IMR-90 (cell line): ENCODE measurements around the gene CDCP1. TPM values are rescaled to one million over a fixed set of nuclear protein-coding genes. Genes with fewer than 3 reads are reported as not detected.
A peak's percentile ranks its signal among the peaks of the same experiment; 100 is the strongest.

ENCODE experiments used
- ATAC-seq: fragments of 200-7000 bp; cut with Tn5 transposase; 2 replicates; pipeline ENCODE4 v1.9.1; 2020; ENCODE audit warnings: low read depth, mild to moderate bottlenecking, moderate library complexity
- BruUV-seq: library from RNA; stranded (reverse); fragments of 400-500 nt; replicated peaks from 2 replicates; lab custom pipeline; 2021; lab: Mats Ljungman, UMichigan
- CTCF ChIA-PET: fragments of 300-600 bp; formaldehyde crosslinking; extraction: SDS; loops from one replicate; lab custom pipeline; 2021; ENCODE audit warnings: antibody characterized with exemption; lab: Yijun Ruan, JAX
- POLR2A ChIA-PET: fragments of 300-600 bp; sonication (Branson Sonifier 250); formaldehyde crosslinking; loops from one replicate; lab custom pipeline; 2022; ENCODE audit warnings: antibody characterized with exemption; ENCODE audit not compliant: unreplicated experiment; lab: Charles Lee
- DNase-seq: peaks from one replicate; pipeline ENCODE4 v3.0.0; 2013
- H2AFZ ChIP-seq: replicated peaks from 2 replicates; pipeline ENCODE3; 2013; ENCODE audit warnings: low read length, mild to moderate bottlenecking; ENCODE audit not compliant: poor library complexity
- H2AK5ac ChIP-seq: 2 replicates; pipeline ENCODE4 v1.6.1; 2013; ENCODE audit warnings: low read depth, low read length, inconsistent platforms
- H2AK9ac ChIP-seq: replicated peaks from 2 replicates; pipeline ENCODE3; 2013; ENCODE audit warnings: mild to moderate bottlenecking, low read depth, low read length, moderate library complexity; ENCODE audit not compliant: poor library complexity
- H2BK120ac ChIP-seq: 2 replicates; pipeline ENCODE4 v1.6.1; 2013; ENCODE audit warnings: low read depth, low read length, inconsistent platforms
- H2BK15ac ChIP-seq: 3 replicates; pipeline ENCODE4 v1.6.1; 2013; ENCODE audit warnings: low read depth, low read length, inconsistent platforms
- H2BK20ac ChIP-seq: 2 replicates; pipeline ENCODE4 v1.6.1; 2013; ENCODE audit warnings: low read depth, mild to moderate bottlenecking, inconsistent platforms, low read length, moderate library complexity
- H2BK5ac ChIP-seq: 2 replicates; pipeline ENCODE4 v1.6.1; 2013; ENCODE audit warnings: mild to moderate bottlenecking, low read depth, low read length, inconsistent platforms; ENCODE audit not compliant: poor library complexity, severe bottlenecking
- H3K14ac ChIP-seq: replicated peaks from 2 replicates; pipeline ENCODE4 v1.6.1; 2013; ENCODE audit warnings: low read depth, low read length, inconsistent platforms
- H3K18ac ChIP-seq: 2 replicates; pipeline ENCODE4 v1.6.1; 2013; ENCODE audit warnings: low read depth, low read length, control low read depth
- H3K23ac ChIP-seq: 2 replicates; pipeline ENCODE4 v1.6.1; 2013; ENCODE audit warnings: low read depth, low read length, inconsistent platforms
- H3K27ac ChIP-seq: 2 replicates; pipeline ENCODE4 v1.5.1; 2013; ENCODE audit warnings: mild to moderate bottlenecking, control low read depth, low read length; ENCODE audit not compliant: insufficient read depth
- H3K27me3 ChIP-seq: 2 replicates; pipeline ENCODE4 v1.6.1; 2013; ENCODE audit warnings: low read length; ENCODE audit not compliant: control insufficient read depth, insufficient read depth
- H3K36me3 ChIP-seq: 2 replicates; pipeline ENCODE4 v1.6.1; 2013; ENCODE audit warnings: low read length, mixed read lengths; ENCODE audit not compliant: control insufficient read depth, insufficient read depth
- H3K4ac ChIP-seq: 2 replicates; pipeline ENCODE4 v1.6.1; 2013; ENCODE audit warnings: low read depth, low read length, inconsistent platforms
- H3K4me1 ChIP-seq: 2 replicates; pipeline ENCODE4 v1.6.1; 2013; ENCODE audit warnings: low read length, mixed read lengths; ENCODE audit not compliant: control insufficient read depth, insufficient read depth
- H3K4me2 ChIP-seq: 2 replicates; pipeline ENCODE4 v1.6.1; 2013; ENCODE audit warnings: low read depth, mild to moderate bottlenecking, control low read depth, low read length, moderate library complexity
- H3K4me3 ChIP-seq: 2 replicates; pipeline ENCODE4 v1.5.1; 2013; ENCODE audit warnings: low read depth, mild to moderate bottlenecking, control low read depth, low read length, moderate library complexity; ENCODE audit not compliant: insufficient read depth
- H3K56ac ChIP-seq: 2 replicates; pipeline ENCODE4 v1.6.1; 2013; ENCODE audit warnings: low read length, inconsistent platforms; ENCODE audit not compliant: insufficient read depth; ENCODE audit errors: extremely low read depth
- H3K79me1 ChIP-seq, 2 experiments: 2 replicates each; pipeline ENCODE4 v1.6.1; 2013; ENCODE audit warnings: low read length in 2 of 2, inconsistent platforms in 1 of 2, low read depth in 1 of 2
- H3K9ac ChIP-seq: 2 replicates; pipeline ENCODE4 v1.6.1; 2013; ENCODE audit warnings: low read depth, low read length, control low read depth
- H3K9me1 ChIP-seq: 2 replicates; pipeline ENCODE4 v1.6.1; 2013; ENCODE audit warnings: low read length, inconsistent platforms; ENCODE audit not compliant: insufficient read depth
- H3K9me3 ChIP-seq: 2 replicates; pipeline ENCODE4 v1.6.1; 2013; ENCODE audit warnings: low read length; ENCODE audit not compliant: control insufficient read depth, insufficient read depth
- H4K20me1 ChIP-seq: 2 replicates; pipeline ENCODE4 v1.6.1; 2013; ENCODE audit warnings: low read length, inconsistent platforms; ENCODE audit not compliant: insufficient read depth
- H4K5ac ChIP-seq: 2 replicates; pipeline ENCODE4 v1.6.1; 2013; ENCODE audit warnings: mild to moderate bottlenecking, low read depth, low read length, control low read depth
- H4K8ac ChIP-seq, 2 experiments: 2 replicates each; pipeline ENCODE4 v1.6.1; 2013; ENCODE audit warnings: low read depth in 2 of 2, low read length in 2 of 2, control low read depth in 1 of 2, inconsistent platforms in 1 of 2
- H4K91ac ChIP-seq: 2 replicates; pipeline ENCODE4 v1.6.1; 2013; ENCODE audit warnings: low read depth, low read length, inconsistent platforms; ENCODE audit not compliant: insufficient read depth
- BHLHE40 ChIP-seq: fragments of 150-350 bp; IDR thresholded peaks from 2 replicates; pipeline ENCODE4 v1.6.1; 2016; ENCODE audit warnings: mild to moderate bottlenecking, low read depth, low read length
- CEBPB ChIP-seq: IDR thresholded peaks from 2 replicates; pipeline ENCODE4 v1.6.1; 2012; ENCODE audit warnings: low read depth, low read length, improper control_type of control experiment
- CHD1 ChIP-seq: IDR thresholded peaks from 2 replicates; pipeline ENCODE4 v1.6.1; 2012; ENCODE audit warnings: low read depth, low read length, improper control_type of control experiment
- CTCF ChIP-seq: conservative IDR thresholded peaks from 2 replicates; pipeline ENCODE4 v1.5.1; 2012; ENCODE audit warnings: mild to moderate bottlenecking, low read depth, low read length, improper control_type of control experiment
- ELK1 ChIP-seq: fragments of 150-350 bp; IDR thresholded peaks from 2 replicates; pipeline ENCODE4 v1.6.1; 2016; ENCODE audit warnings: low read depth, mild to moderate bottlenecking, low read length, moderate library complexity, borderline replicate concordance
- FOS ChIP-seq: fragments of 150-350 bp; IDR thresholded peaks from 2 replicates; pipeline ENCODE4 v1.6.1; 2016; ENCODE audit warnings: low read depth, low read length
- MAFK ChIP-seq: IDR thresholded peaks from 2 replicates; pipeline ENCODE4 v1.6.1; 2012; ENCODE audit warnings: low read depth, low read length, improper control_type of control experiment
- MAZ ChIP-seq: IDR thresholded peaks from 2 replicates; pipeline ENCODE4 v1.6.1; 2012; ENCODE audit warnings: low read depth, mild to moderate bottlenecking, low read length, improper control_type of control experiment, moderate library complexity, borderline replicate concordance
- MXI1 ChIP-seq: IDR thresholded peaks from 2 replicates; pipeline ENCODE4 v1.6.1; 2012; ENCODE audit warnings: low read depth, mild to moderate bottlenecking, low read length, moderate library complexity, borderline replicate concordance
- NFE2L2 ChIP-seq: fragments of 150-350 bp; IDR thresholded peaks from 2 replicates; pipeline ENCODE4 v1.6.1; 2016; ENCODE audit warnings: low read depth, mild to moderate bottlenecking, low read length
- POLR2A ChIP-seq: IDR thresholded peaks from 2 replicates; pipeline ENCODE4 v1.6.1; 2012; ENCODE audit warnings: mild to moderate bottlenecking, low read depth, low read length
- RAD21 ChIP-seq: IDR thresholded peaks from 2 replicates; pipeline ENCODE4 v1.6.1; 2012; ENCODE audit warnings: low read length, improper control_type of control experiment
- RCOR1 ChIP-seq: IDR thresholded peaks from 2 replicates; pipeline ENCODE4 v1.6.1; 2012; ENCODE audit warnings: mild to moderate bottlenecking, low read length, improper control_type of control experiment; ENCODE audit not compliant: insufficient replicate concordance
- RFX5 ChIP-seq: IDR thresholded peaks from 2 replicates; pipeline ENCODE4 v1.8.0; 2012; ENCODE audit warnings: low read depth, mild to moderate bottlenecking, low read length, moderate library complexity
- SMC3 ChIP-seq: fragments of 150-350 bp; IDR thresholded peaks from 2 replicates; pipeline ENCODE4 v1.6.1; 2016; ENCODE audit warnings: low read depth, mild to moderate bottlenecking, antibody characterized with exemption, low read length, moderate library complexity
- USF2 ChIP-seq: fragments of 150-350 bp; IDR thresholded peaks from 2 replicates; pipeline ENCODE4 v1.6.1; 2017; ENCODE audit warnings: mild to moderate bottlenecking, antibody characterized with exemption, low read length, low read depth
- WGBS, 2 experiments: methylation state at CpG; one replicate each; pipeline versions ENCODE4 v1.1.5 to v1.1.7; 2013; ENCODE audit warnings: missing lambda C conversion rate in 2 of 2; ENCODE audit not compliant: insufficient read length in 1 of 2; ENCODE audit errors: extremely low coverage in 2 of 2; 5-methylcytosine and 5-hydroxymethylcytosine counted together
- dilution Hi-C: fragments of 300-500 bp; cut with HindIII; formaldehyde crosslinking; loops from one replicate; pipeline ENCODE4 v1.14.3; 2018; ENCODE audit warnings: low sequenced_read_pairs; ENCODE audit not compliant: unreplicated experiment
- in situ Hi-C: fragments of 300-500 bp; cut with MboI; formaldehyde crosslinking; loops from 3 replicates; pipeline ENCODE4 v1.14.3; 2019; ENCODE audit warnings: low sequenced_read_pairs, inconsistent platforms, mixed read lengths
- intact Hi-C: fragments of 100-400 bp; cut with micrococcal nuclease; formaldehyde crosslinking; loops from 2 replicates; pipeline ENCODE4 v1.10.0; 2022
- polyA plus RNA-seq, 3 experiments: library from polyadenylated mRNA; depleted of rRNA; stranded (reverse); fragments of >200 nt; gene quantifications; 2 replicates each; pipeline ENCODE4 v1.2.3, GENCODE V29; 2012; ENCODE audit warnings: low replicate concordance in 1 of 3
- total RNA-seq: library from RNA; depleted of rRNA; stranded (reverse); fragments of >200 nt; gene quantifications from 2 replicates; pipeline ENCODE4 v1.2.3, GENCODE V29; 2012

The CDCP1 gene
- total and polyA plus RNA-seq, 2 of the 4 experiments (the other 2 are of a cell fraction): 2.5 to 3.8 TPM

- Histone ChIP-seq H3K4me3 (no peak overlapping the region), H2BK120ac (peak overlapping the region; percentile 96; the same call in 1 of the 2 replicates), H2AK9ac (no peak overlapping the region), H2BK5ac (no peak overlapping the region), H3K79me1 (no peaks in the 10 kb centered on the region), H4K5ac (peak overlapping the region; percentile 10; the same call in 1 of the 2 replicates), H3K4me1 (peaks cover 25% of the 10 kb centered on the region), H3K4me2 (no peak overlapping the region), H3K56ac (no peak overlapping the region), H4K8ac (peak overlapping the region in 1 of 2 experiments; percentile 47; a peak in 1 of 4 replicates), H3K9ac (no peak overlapping the region), H3K9me3 (no peaks in the 10 kb centered on the region), H3K4ac (peak overlapping the region; percentile 81), H3K9me1 (peaks cover 25% of the 10 kb centered on the region), H3K27ac (no peak overlapping the region), H2AK5ac (peak overlapping the region; percentile 73), H4K20me1 (no peaks in the 10 kb centered on the region), H3K36me3 (no peaks in the 10 kb centered on the region), H2BK15ac (peak overlapping the region; percentile 85; the same call in 2 of the 3 replicates), H3K14ac (peak overlapping the region; percentile 27), H2AFZ (peak overlapping the region; percentile 47), H4K91ac (peak overlapping the region; percentile 64), H3K23ac (peak overlapping the region; percentile 17; the same call in 1 of the 2 replicates), H3K18ac (peak overlapping the region; percentile 51; the same call in 1 of the 2 replicates), H3K27me3 (no peaks in the 10 kb centered on the region), H2BK20ac (peak overlapping the region; percentile 81)
- CTCF ChIA-PET: no interaction called here
- dilution Hi-C loops (no loop called here), in situ Hi-C loops (no loop called here), intact Hi-C loops (no loop called here)
- TF ChIP-seq RFX5 (no peak), NFE2L2 (no peak), CTCF (no peak), MAFK (no peak), RAD21 (no peak), POLR2A (no peak), BHLHE40 (no peak), FOS (no peak), RCOR1 (no peak), CEBPB (no peak), MAZ (no peak), CHD1 (no peak), MXI1 (no peak), USF2 (no peak), SMC3 (no peak), ELK1 (no peak)
- ATAC-seq (no peak), DNase-seq (no peak)
- POLR2A ChIA-PET: no interaction called here
- WGBS, 2 experiments: no CpG with 5 or more reads among the region's 7 CpGs
- BruUV-seq: no TSS peak
Observed at GRCh38 chr3:45180899-45181298, 34.7 kb upstream of the CDCP1 start.
